Uterus (tissue), 4 donors: Measurements from ENCODE around the gene EDAR. TPM values are rescaled to one million over a fixed set of nuclear protein-coding genes. Genes with fewer than 3 reads are reported as not detected.

Source experiments
- DNase-seq, 2 donors: peaks; one replicate each; pipeline ENCODE4 v3.0.0-alpha.2; 2019 to 2020
- H3K27ac ChIP-seq, 2 donors: fragments of 200-600 bp; sonication (generic); 1 replicate in 1 of 2; 2 replicates in 1 of 2; pipeline ENCODE4 v1.5.1; 2016 to 2018
- H3K27me3 ChIP-seq, 2 donors: fragments of 200-600 bp; sonication (generic); one replicate each; pipeline ENCODE4 v1.5.1; 2018 to 2019; ENCODE audit warnings: control low read depth in 1 of 2
- H3K36me3 ChIP-seq, 2 donors: fragments of 200-600 bp; sonication (generic); one replicate each; pipeline ENCODE4 v1.5.1; 2019; ENCODE audit warnings: control low read depth in 1 of 2
- H3K4me1 ChIP-seq, 2 donors: fragments of 200-600 bp; sonication (generic); one replicate each; pipeline ENCODE4 v1.5.1; 2018 to 2019; ENCODE audit warnings: control low read depth in 1 of 2
- H3K4me3 ChIP-seq, 2 donors: fragments of 200-600 bp; sonication (generic); 1 replicate in 1 of 2; 2 replicates in 1 of 2; pipeline ENCODE4 v1.5.1; 2018 to 2019; ENCODE audit warnings: mild to moderate bottlenecking in 1 of 2
- H3K9me3 ChIP-seq, 2 donors: fragments of 200-600 bp; sonication (generic); one replicate each; pipeline ENCODE4 v1.5.1; 2019; ENCODE audit warnings: control low read depth in 1 of 2
- POLR2A ChIP-seq, 2 donors: fragments of 450-650 bp; IDR thresholded peaks; one replicate each; pipeline ENCODE4 v1.6.1; 2016; ENCODE audit warnings: antibody characterized with exemption in 2 of 2, mild to moderate bottlenecking in 1 of 2, moderate library complexity in 1 of 2
- intact Hi-C: fragments of 100-400 bp; cut with DNase I; formaldehyde crosslinking; loops from one replicate; pipeline ENCODE4 v1.15.1; 2023; ENCODE audit warnings: low total_unique reads
- total RNA-seq, 4 donors: library from RNA; depleted of rRNA in 3 of 4; stranded (reverse); fragments of >200 nt in 3 of 4; gene quantifications; one replicate each; pipeline versions ENCODE4 v1.1.0 to v1.2.4, GENCODE V29; 2014 to 2023
- TF ChIP-seq, protein P1 (sequence below), 4 experiments: fragments of 200-600 bp in 2 of 4; fragments of 450-650 bp in 2 of 4; sonication (generic) in 2 of 4; IDR thresholded peaks; one replicate each; pipeline ENCODE4 v1.5.1; 2016 to 2019; ENCODE audit warnings: antibody characterized with exemption in 4 of 4, mild to moderate bottlenecking in 2 of 4, moderate library complexity in 1 of 4
- donor health status: DM: yes; HTN: yes; CAD: no.

EDAR gene
- total RNA-seq, 4 donors from 2014 or later, result 0.62 TPM; not detected in 3

GRCh38 chr2:108898315-108899082 is 90.5 kb downstream of the EDAR start:
- Histone ChIP-seq H3K4me3 (no peak overlapping the region), H3K36me3 (no peaks in the 10 kb centered on the region), H3K27ac (no peak overlapping the region), H3K4me1 (no peaks in the 10 kb centered on the region), H3K27me3 (no peaks in the 10 kb centered on the region), H3K9me3 (no peaks in the 10 kb centered on the region)
- TF ChIP-seq, protein P1, sequence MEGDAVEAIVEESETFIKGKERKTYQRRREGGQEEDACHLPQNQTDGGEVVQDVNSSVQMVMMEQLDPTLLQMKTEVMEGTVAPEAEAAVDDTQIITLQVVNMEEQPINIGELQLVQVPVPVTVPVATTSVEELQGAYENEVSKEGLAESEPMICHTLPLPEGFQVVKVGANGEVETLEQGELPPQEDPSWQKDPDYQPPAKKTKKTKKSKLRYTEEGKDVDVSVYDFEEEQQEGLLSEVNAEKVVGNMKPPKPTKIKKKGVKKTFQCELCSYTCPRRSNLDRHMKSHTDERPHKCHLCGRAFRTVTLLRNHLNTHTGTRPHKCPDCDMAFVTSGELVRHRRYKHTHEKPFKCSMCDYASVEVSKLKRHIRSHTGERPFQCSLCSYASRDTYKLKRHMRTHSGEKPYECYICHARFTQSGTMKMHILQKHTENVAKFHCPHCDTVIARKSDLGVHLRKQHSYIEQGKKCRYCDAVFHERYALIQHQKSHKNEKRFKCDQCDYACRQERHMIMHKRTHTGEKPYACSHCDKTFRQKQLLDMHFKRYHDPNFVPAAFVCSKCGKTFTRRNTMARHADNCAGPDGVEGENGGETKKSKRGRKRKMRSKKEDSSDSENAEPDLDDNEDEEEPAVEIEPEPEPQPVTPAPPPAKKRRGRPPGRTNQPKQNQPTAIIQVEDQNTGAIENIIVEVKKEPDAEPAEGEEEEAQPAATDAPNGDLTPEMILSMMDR (IDR thresholded peaks at IDR 0.05), result no peak
- TF ChIP-seq POLR2A (IDR thresholded peaks at IDR 0.05), result no peak
- intact Hi-C loops, result no loop called here
- no peak for DNase-seq

- Histone ChIP-seq H3K27ac (no peak overlapping the region), H3K36me3 (no peaks in the 10 kb centered on the region), H3K9me3 (no peaks in the 10 kb centered on the region), H3K27me3 (no peaks in the 10 kb centered on the region), H3K4me1 (no peaks in the 10 kb centered on the region), H3K4me3 (no peak overlapping the region)
- intact Hi-C loops, result no loop called here
- no peak for TF ChIP-seq POLR2A (IDR thresholded peaks at IDR 0.05)
- TF ChIP-seq, protein P1 (IDR thresholded peaks at IDR 0.05), result no peak
- DNase-seq, result no peak
Measured at GRCh38 chr2:108896741-108897140, 92.3 kb downstream of the EDAR start.

DNA sequence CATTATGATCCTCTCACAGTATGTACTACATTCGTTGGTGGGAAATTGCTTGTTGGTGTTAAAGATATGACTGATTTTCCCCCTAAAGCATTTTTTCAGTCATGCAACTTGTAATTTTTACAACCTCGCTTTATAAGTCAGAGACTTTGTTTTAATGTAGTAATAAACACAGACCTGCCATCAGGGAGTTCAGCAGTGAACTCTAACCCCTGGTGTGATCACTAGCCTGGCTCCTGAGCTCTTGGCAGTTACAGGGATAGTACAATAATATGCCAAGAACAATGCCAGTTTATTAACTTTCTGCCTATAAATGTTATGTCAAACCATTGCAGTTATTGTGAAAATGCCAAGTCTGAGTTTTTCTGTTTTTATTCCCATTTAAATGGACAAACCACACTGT is 93.8 kb downstream of the EDAR start:
- Histone ChIP-seq H3K27ac (no peak overlapping the region), H3K27me3 (no peaks in the 10 kb centered on the region), H3K4me1 (no peaks in the 10 kb centered on the region), H3K9me3 (no peaks in the 10 kb centered on the region), H3K36me3 (no peaks in the 10 kb centered on the region), H3K4me3 (no peak overlapping the region)
- no peak for DNase-seq
- TF ChIP-seq, protein P1 (IDR thresholded peaks at IDR 0.05), result no peak
- TF ChIP-seq POLR2A (IDR thresholded peaks at IDR 0.05), result no peak
- intact Hi-C loops, result no loop called here

- Histone ChIP-seq H3K27me3 (no peaks in the 10 kb centered on the region), H3K4me1 (no peaks in the 10 kb centered on the region), H3K36me3 (no peaks in the 10 kb centered on the region), H3K27ac (no peak overlapping the region), H3K9me3 (no peaks in the 10 kb centered on the region), H3K4me3 (no peak overlapping the region)
- intact Hi-C loops, result no loop called here
- TF ChIP-seq, protein P1 (IDR thresholded peaks at IDR 0.05), result no peak
- no peak for TF ChIP-seq POLR2A (IDR thresholded peaks at IDR 0.05)
- DNase-seq, result no peak
Measured at GRCh38 chr2:108894766-108895165, 94.3 kb downstream of the EDAR start.

DNA sequence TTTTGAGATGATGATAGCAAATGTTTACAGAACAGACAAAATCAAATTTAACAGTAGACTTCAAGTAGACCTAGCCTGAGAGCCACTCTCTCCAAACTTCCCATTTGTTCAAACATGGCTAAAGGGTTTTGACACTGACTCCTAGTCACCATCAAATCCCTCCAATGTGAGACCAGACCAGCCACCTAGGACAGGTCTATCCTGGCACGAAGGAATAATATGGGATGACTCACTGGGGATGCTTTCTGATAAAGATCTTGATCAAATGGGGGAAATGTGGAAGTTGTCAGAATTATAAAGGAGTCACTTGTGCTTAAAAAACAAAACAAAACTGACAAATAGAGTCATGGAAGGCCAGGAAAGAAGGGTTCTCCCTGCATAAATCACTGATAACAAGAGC is 95.7 kb downstream of the EDAR start:
- H3K27ac ChIP-seq, result no peak overlapping the region
- intact Hi-C loops, result no loop called here
- TF ChIP-seq, protein P1 (IDR thresholded peaks at IDR 0.05), result no peak
- no peak for TF ChIP-seq POLR2A (IDR thresholded peaks at IDR 0.05)
- H3K9me3 ChIP-seq, result no peaks in the 10 kb centered on the region
- H3K27me3 ChIP-seq, result no peaks in the 10 kb centered on the region
- H3K4me1 ChIP-seq, result no peaks in the 10 kb centered on the region
- DNase-seq, result no peak
- H3K36me3 ChIP-seq, result no peaks in the 10 kb centered on the region
- H3K4me3 ChIP-seq, result no peak overlapping the region
